Activated CD8-positive, alpha-beta T cell treated with anti-CD3 and anti-CD28 coated beads, Interleukin-2, amount 10 ng/mL, durations not matched to agents 7 days and 5 days (primary cell): ENCODE measurements around the gene ZFYVE26. TPM values are rescaled to one million over a fixed set of nuclear protein-coding genes. Genes with fewer than 3 reads are reported as not detected.
A peak's percentile ranks its signal among the peaks of the same experiment; 100 is the strongest.

Source experiments
- ATAC-seq: fragments of 150-1000 bp; cut with Tn5 transposase; one replicate; pipeline ENCODE4 v1.10.0; 2021; ENCODE audit warnings: moderate library complexity
- CTCF ChIA-PET: fragments of 350-600 bp; sonication (Branson Sonifier 250); formaldehyde crosslinking; loops from one replicate; lab custom pipeline; 2021; ENCODE audit warnings: antibody characterized with exemption; lab: Charles Lee
- POLR2A ChIA-PET: fragments of 350-600 bp; sonication (Branson Sonifier 250); formaldehyde crosslinking; loops from one replicate; lab custom pipeline; 2021; ENCODE audit warnings: antibody characterized with exemption; lab: Charles Lee
- DNase-seq: peaks from one replicate; pipeline ENCODE4 v3.0.0-alpha.2; 2020
- H3K27ac Mint-ChIP-seq: one replicate; pipeline ENCODE4 v1.8.0; 2021; ENCODE audit warnings: mild to moderate bottlenecking, mixed read lengths
- H3K27me3 Mint-ChIP-seq: one replicate; pipeline ENCODE4 v1.8.0; 2021; ENCODE audit warnings: low read depth, mixed read lengths
- H3K36me3 Mint-ChIP-seq: one replicate; pipeline ENCODE4 v1.8.0; 2021; ENCODE audit warnings: low read depth, mixed read lengths
- H3K4me1 Mint-ChIP-seq: one replicate; pipeline ENCODE4 v1.8.0; 2021; ENCODE audit warnings: low read depth, mixed read lengths
- H3K4me3 Mint-ChIP-seq: one replicate; pipeline ENCODE4 v1.8.0; 2021; ENCODE audit warnings: mild to moderate bottlenecking, mixed read lengths
- H3K9me3 Mint-ChIP-seq: one replicate; pipeline ENCODE4 v1.8.0; 2022; ENCODE audit warnings: mixed read lengths; ENCODE audit not compliant: insufficient read depth
- total RNA-seq, 2 experiments: library from RNA; stranded (reverse); gene quantifications; one replicate each; pipeline ENCODE4 v1.2.3, GENCODE V29; 2021

Gene ZFYVE26
- total RNA-seq, 2 experiments from 2014 or later: 22.6 to 22.9 TPM

DNA sequence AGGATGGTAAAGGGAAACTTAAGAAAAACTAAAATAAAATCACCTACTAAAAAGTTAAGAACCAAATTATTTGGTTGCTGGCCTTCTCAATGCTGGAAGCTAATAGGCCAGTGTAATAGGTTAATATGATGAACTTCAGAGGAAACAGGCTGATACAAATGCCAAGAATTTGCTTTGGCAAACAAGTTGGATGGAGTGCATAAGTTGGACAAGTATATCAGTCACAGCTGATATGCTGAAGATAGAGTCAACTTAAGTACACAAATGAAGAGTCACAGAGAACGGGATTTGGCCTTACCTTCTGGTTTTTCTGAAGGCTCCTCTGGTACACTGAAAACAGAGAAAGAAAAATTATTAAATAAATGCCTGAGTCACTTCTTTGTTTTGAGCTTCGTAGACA is 48.2 kb downstream of the ZFYVE26 start:
- ChIA-PET POLR2A (no interaction called here), CTCF (no interaction called here)
- Mint-ChIP-seq H3K36me3 (peaks cover 44% of the 10 kb centered on the region), H3K27ac (no peak overlapping the region), H3K4me1 (no peaks in the 10 kb centered on the region), H3K27me3 (no peaks in the 10 kb centered on the region), H3K9me3 (no peaks in the 10 kb centered on the region), H3K4me3 (no peak overlapping the region)
- no peak for DNase-seq
- no peak for ATAC-seq

DNA sequence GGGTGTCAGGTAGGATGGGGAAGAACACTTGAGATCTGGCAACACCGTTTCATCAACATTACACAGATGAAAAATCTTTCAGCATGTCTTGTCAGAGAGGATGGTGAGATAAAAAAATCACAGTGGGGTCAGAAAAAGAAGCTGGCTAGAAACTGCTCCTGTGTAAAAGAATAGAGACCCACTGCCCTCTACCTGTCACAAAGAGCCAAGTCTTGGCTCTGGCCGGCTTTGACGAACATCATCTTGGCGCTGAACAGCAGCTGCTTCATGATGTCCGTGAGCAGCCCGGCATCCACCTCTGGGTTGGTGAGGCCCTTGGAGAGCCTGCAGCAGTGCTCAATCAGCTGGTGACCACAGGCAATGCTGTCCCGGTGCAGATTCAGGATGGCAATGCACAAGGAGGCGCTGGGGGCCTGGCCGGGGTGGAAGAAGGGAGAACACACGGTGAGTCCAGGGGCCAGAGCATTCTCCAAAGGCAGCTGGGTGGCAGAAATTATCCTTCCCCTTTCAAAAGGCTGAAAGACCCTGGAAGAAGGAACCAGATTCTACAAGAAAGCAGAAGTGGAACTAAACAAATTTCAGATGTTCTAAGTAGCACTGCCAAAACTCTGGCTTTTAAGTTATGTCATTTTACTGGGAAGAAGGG is 50.2 kb downstream of the ZFYVE26 start:
- H3K27me3 Mint-ChIP-seq: no peaks in the 10 kb centered on the region
- ATAC-seq (no peak), DNase-seq (no peak)
- CTCF ChIA-PET: no interaction called here
- POLR2A ChIA-PET: no interaction called here
- H3K36me3 Mint-ChIP-seq: peaks cover 42% of the 10 kb centered on the region
- H3K4me1 Mint-ChIP-seq: peaks cover 6% of the 10 kb centered on the region
- H3K4me3 Mint-ChIP-seq: no peak overlapping the region
- H3K27ac Mint-ChIP-seq: no peak overlapping the region
- no peaks in the 10 kb centered on the region for H3K9me3 Mint-ChIP-seq

DNA sequence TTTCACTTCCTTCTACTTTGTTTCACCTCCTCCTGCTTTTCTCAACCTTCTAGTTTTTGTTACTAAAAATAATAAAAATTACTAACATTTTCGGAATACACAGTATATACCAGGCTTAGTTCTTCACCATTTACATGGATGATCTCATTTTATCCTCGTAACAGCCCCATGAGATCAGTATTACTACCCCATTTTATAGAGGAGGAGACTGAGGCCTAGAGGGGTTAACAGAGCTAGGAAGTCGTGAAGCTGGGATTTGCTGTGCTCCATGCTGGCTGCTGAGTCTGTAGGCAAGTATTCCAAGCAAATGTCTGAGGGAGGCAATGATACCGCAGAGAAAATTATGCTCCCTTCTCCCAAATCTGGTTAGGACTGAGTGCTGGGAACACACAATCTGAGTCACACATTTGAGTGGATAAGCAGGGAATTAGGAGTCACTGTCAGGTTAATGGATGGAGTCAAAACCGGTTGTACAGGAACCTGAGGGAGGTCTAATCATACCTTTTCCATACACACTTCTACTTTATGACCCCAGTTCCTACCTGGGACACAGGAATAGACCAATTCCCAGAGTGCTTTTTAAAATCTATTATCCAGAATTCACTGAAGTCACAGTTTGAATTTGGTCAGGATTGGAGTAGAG is 51.1 kb downstream of the ZFYVE26 start:
- POLR2A ChIA-PET: no interaction called here
- Mint-ChIP-seq H3K27me3 (no peaks in the 10 kb centered on the region), H3K36me3 (peaks cover 46% of the 10 kb centered on the region), H3K4me1 (peaks cover 6% of the 10 kb centered on the region), H3K4me3 (no peak overlapping the region), H3K9me3 (no peaks in the 10 kb centered on the region), H3K27ac (no peak overlapping the region)
- ATAC-seq (no peak), DNase-seq (no peak)
- CTCF ChIA-PET: no interaction called here

DNA sequence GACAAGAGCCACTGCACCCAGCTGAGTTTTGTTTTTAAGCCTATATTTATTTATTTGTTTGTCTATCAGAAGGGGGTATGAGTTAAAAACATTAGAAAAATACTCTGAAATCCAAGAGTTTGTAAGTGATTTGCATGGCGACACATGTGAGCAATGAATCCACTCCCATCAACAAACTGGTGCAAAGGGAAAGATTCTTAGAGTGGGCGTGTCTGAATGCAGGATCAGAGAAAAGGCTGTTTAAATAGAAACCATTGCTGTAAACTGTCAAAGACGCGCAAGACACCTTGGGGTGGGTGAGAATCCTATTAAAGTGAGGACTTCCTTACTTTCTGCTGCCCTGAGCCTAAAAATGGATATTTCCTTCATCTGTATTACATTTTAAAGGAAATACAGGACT is 51.9 kb downstream of the ZFYVE26 start:
- Mint-ChIP-seq H3K27ac (no peak overlapping the region), H3K27me3 (no peaks in the 10 kb centered on the region), H3K4me3 (no peak overlapping the region), H3K9me3 (no peaks in the 10 kb centered on the region), H3K4me1 (peaks cover 6% of the 10 kb centered on the region), H3K36me3 (peaks cover 42% of the 10 kb centered on the region)
- ChIA-PET CTCF (no interaction called here), POLR2A (no interaction called here)
- DNase-seq: no peak
- no peak for ATAC-seq

DNA sequence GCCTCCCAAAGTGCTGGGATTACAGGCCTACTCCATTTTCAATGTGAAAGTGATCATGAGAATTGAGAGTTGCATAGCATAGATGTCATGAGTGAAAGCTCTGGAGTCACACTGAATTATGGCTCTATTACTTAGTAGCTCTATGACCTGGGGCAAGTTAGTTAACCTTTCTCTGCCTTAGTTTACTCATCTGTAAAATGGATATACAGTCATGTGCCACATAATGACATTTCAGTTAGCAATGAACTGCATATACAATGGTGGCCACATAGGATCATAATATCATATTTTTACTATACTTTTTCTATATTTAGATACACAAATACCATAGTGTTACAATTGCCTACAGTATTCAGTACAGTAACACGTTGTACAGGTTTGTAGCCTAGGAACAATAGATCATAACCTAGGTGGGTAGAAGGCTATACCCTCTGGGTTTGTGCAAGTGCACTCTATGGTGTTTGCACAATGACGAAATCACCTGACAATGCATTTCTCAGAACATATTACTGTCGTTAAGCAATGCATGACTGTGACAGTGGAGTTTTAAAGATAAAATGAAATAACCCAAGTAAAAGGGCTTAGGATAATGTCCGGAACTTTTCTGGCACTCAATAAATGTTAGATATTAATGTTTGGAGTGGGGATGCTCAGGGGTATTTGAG is 53.1 kb downstream of the ZFYVE26 start:
- peaks cover 37% of the 10 kb centered on the region for H3K36me3 Mint-ChIP-seq
- H3K4me1 Mint-ChIP-seq: peaks cover 6% of the 10 kb centered on the region
- no peak overlapping the region for H3K4me3 Mint-ChIP-seq
- POLR2A ChIA-PET: interaction anchor here (1.2 kb wide), 1 partner anchor 14 kb away, joined by 3 read pairs; no protein-coding TSS in a partner anchor
- CTCF ChIA-PET: interaction anchor here (1.0 kb wide), 1 partner anchor 59 kb away, joined by 3 read pairs; no protein-coding TSS in a partner anchor
- no peak for DNase-seq
- no peaks in the 10 kb centered on the region for H3K27me3 Mint-ChIP-seq
- H3K27ac Mint-ChIP-seq: no peak overlapping the region
- H3K9me3 Mint-ChIP-seq: no peaks in the 10 kb centered on the region
- ATAC-seq: no peak

DNA sequence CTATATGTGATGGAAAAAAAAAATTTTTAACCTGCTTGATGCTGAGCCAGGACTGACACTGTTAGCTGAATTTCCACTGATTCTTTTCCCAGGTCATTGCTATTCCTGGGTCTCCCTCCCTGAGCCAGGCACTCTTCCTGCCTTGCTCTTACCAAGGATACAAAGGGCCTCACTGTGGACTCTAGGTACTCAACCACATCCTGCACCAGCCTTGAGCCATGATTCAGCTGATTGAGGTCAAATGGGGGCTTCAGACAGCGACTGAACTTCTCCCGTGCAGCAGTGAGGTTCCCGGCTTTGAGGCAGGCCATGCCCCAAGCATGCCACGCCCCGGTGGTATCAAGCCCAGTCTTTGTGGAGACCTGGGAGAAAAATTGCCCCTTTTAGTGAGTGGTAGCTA is 54.3 kb downstream of the ZFYVE26 start:
- peaks cover 6% of the 10 kb centered on the region for H3K4me1 Mint-ChIP-seq
- no peaks in the 10 kb centered on the region for H3K27me3 Mint-ChIP-seq
- DNase-seq: no peak
- peaks cover 38% of the 10 kb centered on the region for H3K36me3 Mint-ChIP-seq
- no peak for ATAC-seq
- ChIA-PET CTCF (interaction anchor here (1.0 kb wide), 1 partner anchor 58 kb away, joined by 3 read pairs; no protein-coding TSS in a partner anchor), POLR2A (no interaction called here)
- H3K4me3 Mint-ChIP-seq: no peak overlapping the region
- no peak overlapping the region for H3K27ac Mint-ChIP-seq
- H3K9me3 Mint-ChIP-seq: no peaks in the 10 kb centered on the region

DNA sequence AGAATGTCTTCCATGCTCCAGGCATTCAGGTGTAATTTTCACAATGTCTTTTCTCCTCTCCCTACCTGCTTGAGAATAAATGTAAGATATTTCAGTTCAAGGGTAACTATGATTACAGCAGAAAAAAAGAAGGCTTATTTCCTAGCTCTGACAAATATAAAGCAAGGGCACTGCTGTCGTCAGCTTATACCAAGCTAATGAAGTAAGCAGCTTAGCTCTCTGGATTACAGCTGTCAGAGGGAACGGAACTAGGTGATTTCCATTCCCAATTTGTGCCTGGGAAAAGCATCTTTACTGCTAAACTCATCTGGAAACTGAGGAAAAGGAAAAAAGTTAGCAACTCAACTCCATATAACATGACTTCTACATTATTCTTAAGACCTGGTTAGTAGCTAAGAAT is 56.5 kb downstream of the ZFYVE26 start:
- POLR2A ChIA-PET: no interaction called here
- Mint-ChIP-seq H3K36me3 (peaks cover 35% of the 10 kb centered on the region), H3K27ac (no peak overlapping the region), H3K27me3 (no peaks in the 10 kb centered on the region), H3K4me3 (no peak overlapping the region), H3K4me1 (peaks cover 6% of the 10 kb centered on the region), H3K9me3 (no peaks in the 10 kb centered on the region)
- ATAC-seq (no peak), DNase-seq (no peak)
- CTCF ChIA-PET: interaction anchor here (1.7 kb wide), 1 partner anchor 55 kb away, joined by 4 read pairs; no protein-coding TSS in a partner anchor

DNA sequence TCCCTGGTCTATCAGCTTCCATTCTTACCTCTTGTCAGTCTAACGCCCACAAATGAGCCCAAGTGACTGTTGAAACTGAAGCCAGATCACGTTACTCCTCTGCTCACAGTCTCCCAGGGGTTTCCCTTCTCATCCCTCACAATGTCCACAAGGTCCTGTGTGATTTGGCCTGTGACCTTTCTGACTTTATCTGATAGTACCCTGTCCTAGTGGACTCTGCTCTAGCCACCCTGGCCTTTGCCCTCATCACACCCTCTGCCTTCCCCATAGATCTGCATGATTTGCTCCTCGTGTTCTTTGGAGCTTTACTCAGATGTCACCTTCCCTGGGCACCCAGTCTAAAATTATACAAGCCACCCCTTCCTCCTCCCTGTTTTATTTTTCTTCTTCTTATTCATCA is 59.2 kb downstream of the ZFYVE26 start:
- ChIA-PET POLR2A (no interaction called here), CTCF (no interaction called here)
- DNase-seq (no peak), ATAC-seq (no peak)
- peak overlapping the region; percentile 19 for H3K27ac Mint-ChIP-seq
- H3K27me3 Mint-ChIP-seq: no peaks in the 10 kb centered on the region
- peaks cover 3% of the 10 kb centered on the region for H3K4me1 Mint-ChIP-seq
- no peaks in the 10 kb centered on the region for H3K9me3 Mint-ChIP-seq
- H3K36me3 Mint-ChIP-seq: peaks cover 36% of the 10 kb centered on the region
- H3K4me3 Mint-ChIP-seq: no peak overlapping the region

DNA sequence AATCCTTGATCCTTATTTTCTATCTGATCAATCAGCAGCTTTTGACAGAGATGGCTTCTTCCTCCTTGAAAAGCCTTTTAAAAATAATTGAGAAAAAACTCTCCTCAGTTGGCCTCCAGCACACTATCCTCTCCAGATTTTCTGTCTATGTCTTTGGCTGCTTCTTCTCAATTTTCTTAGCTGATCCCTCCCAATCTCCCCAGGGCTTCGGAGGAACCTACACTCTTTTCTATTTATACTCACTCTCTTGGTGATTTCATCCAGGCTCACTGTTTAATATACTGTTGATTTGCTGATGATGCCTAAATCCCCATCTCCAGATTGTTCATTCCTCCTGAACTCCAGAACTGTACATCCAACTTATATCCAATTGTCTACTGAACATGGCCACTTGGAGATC is 59.9 kb downstream of the ZFYVE26 start:
- Mint-ChIP-seq H3K36me3 (peaks cover 36% of the 10 kb centered on the region), H3K9me3 (no peaks in the 10 kb centered on the region), H3K4me3 (no peak overlapping the region), H3K27me3 (no peaks in the 10 kb centered on the region), H3K4me1 (no peaks in the 10 kb centered on the region), H3K27ac (no peak overlapping the region)
- ChIA-PET CTCF (no interaction called here), POLR2A (no interaction called here)
- ATAC-seq: no peak
- DNase-seq: no peak

DNA sequence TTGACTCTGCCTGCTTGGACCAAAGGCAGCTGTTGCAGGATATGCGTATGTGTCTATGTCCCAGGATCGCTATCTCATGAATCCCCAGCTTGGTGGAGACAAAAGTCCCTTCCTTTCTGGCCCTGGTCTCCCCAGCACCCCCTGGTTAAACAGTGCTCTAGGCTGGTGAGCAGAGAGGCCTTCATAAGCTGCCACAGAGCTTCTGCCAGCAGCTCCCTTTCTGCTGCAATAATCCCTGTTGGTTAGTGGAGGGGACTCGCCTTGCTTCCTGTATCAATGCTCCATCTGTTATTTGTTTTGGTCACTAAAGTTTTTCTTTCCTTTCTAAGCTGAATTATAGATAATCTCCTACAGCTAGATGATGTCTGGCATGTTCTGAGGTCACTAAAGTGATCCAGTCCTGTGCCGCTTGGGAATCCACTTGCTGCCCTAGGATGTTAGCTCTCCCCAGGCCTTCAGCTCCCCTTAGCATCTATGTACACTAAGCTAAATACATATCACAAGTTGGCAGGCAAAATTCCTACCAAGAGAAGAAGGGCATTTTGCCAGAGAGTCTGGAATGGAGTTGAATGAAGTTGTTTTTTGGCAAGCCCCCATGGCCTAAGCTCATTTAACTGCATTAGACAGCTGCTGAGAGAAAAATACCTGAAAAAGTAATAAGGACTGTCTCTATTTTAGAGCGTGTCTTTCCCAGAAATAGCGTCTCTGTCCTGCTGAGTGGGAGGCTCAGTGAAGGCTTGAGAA is 66.9 kb downstream of the ZFYVE26 start:
- H3K4me3 Mint-ChIP-seq: no peak overlapping the region
- peaks cover 3% of the 10 kb centered on the region for H3K4me1 Mint-ChIP-seq
- DNase-seq (no peak), ATAC-seq (no peak)
- no peak overlapping the region for H3K27ac Mint-ChIP-seq
- ChIA-PET CTCF (no interaction called here), POLR2A (interaction anchor here (0.7 kb wide), 1 partner anchor 13 kb away, joined by 3 read pairs; no protein-coding TSS in a partner anchor)
- H3K27me3 Mint-ChIP-seq: no peaks in the 10 kb centered on the region
- H3K9me3 Mint-ChIP-seq: no peaks in the 10 kb centered on the region
- H3K36me3 Mint-ChIP-seq: peaks cover 39% of the 10 kb centered on the region

DNA sequence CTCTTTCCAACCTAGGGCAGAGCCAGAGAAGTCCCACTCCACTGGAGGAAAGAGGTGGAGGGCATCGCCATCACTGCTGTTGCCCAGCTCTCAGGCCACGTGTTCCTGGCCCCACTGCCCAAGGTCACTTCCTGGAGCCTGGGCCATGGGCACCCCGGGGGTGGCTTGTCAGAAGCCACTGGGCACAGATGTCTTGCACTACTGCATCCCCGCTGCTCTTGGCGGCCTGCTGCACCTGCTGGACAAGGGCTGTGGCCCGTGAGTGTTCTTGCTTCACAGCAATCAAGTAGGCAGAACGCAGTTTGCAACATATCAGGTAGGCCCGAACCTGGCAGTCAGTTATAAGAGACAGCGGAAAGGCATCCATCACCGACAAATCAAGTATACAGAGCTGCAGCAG is 68.1 kb downstream of the ZFYVE26 start:
- CTCF ChIA-PET: no interaction called here
- POLR2A ChIA-PET: no interaction called here
- no peak for DNase-seq
- H3K27me3 Mint-ChIP-seq: no peaks in the 10 kb centered on the region
- H3K4me1 Mint-ChIP-seq: peaks cover 3% of the 10 kb centered on the region
- H3K9me3 Mint-ChIP-seq: no peaks in the 10 kb centered on the region
- H3K4me3 Mint-ChIP-seq: no peak overlapping the region
- ATAC-seq: no peak
- peaks cover 31% of the 10 kb centered on the region for H3K36me3 Mint-ChIP-seq
- no peak overlapping the region for H3K27ac Mint-ChIP-seq
